Kidney capillary endothelial cell (primary cell): ENCODE measurements around the gene MARCHF4.

ENCODE experiments used
- DNase-seq: peaks from one replicate; pipeline ENCODE4 v3.0.0-alpha.2; 2018; ENCODE audit warnings: low spot score

The MARCHF4 gene, protein sequence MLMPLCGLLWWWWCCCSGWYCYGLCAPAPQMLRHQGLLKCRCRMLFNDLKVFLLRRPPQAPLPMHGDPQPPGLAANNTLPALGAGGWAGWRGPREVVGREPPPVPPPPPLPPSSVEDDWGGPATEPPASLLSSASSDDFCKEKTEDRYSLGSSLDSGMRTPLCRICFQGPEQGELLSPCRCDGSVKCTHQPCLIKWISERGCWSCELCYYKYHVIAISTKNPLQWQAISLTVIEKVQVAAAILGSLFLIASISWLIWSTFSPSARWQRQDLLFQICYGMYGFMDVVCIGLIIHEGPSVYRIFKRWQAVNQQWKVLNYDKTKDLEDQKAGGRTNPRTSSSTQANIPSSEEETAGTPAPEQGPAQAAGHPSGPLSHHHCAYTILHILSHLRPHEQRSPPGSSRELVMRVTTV

DNA sequence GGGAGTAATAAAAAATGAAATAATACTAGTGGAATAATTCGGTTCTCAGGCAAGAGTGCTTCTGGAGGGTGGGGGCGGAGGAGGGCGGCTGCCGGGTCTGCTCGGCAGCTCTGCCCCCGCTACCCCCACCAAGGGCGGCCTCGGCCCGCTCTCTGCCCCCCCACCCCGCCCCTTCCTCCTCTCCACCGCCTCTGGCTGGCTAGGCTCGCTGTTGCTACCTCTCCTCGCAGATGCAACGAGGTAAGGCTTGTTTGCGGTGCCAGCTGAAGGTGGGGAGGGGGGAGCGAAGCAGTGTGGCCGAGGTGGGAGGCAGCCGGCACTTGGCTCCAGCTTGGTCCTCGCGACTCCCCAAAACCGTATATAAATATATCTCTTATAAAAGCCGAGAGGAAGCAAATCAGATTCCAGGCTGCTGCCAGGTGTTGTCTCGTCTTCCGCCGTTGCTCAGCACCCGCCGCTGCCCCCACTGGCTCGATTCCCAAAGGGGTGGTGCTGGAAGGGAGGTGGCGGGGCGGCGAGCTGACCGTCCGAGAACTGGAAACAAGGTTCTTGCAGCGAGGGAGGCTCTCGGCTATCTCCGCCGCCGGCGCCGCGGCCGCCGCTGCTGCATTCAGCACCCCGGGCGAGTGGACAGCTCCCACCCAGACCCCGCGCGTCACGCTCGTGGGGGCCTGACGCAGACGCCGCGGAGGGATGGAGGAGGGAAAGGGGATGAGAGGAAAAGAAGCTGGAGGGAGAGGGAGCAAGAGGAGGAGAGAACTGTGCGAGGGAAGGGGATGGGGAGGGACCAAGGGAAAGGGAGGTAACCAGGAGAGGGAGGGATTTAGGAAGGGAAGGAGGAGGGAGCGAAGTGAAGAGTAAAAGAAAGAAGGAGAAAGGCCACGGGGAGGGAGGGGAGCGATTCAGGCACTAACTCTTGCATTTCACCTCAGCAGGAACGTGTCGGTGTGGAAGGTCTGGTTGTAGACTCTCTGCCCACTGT, at the start of gene MARCHF4:
Gene MARCHF4 (minus strand): TSS at position 763 of the 982 bp plus-strand sequence. CDS start 2,223 bp downstream, outside the sequence.
- DNase-seq = peak; percentile 94

DNA sequence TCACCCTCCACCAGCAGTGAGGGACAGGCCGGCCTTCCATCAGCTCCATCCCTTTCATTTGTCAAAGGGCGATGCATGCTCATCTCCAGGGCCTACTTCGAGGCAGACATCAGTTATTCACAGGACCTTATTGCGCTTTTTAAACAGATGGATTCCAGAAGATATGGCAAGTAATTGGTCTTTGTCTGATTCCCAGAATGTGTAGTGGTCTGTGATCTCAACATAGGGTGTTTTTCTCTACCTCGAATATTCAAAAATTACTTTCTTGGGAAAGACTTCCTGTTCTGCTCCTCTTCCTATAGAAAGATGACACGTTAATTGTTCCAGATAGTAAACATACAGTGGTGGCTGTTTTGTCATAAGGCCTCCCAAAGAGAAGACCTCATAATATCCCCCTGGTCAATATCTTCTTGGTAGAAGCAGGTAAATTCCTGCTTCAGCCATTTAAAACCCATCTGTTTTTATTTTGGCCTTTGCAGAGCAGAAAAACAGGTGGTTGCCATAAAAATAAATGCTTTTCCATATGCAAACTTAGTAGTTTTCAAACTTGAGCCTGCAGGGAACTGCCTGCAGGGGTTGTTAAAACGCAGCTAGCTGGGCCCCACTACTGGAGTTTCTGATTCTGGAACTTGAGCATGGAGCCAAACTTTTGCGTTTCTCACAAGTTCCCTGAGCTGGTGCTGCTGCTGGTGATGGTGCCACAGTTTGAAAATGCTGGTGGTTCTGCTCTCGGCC, 48.3 kb upstream of the MARCHF4 start:
- DNase-seq = no peak

DNA sequence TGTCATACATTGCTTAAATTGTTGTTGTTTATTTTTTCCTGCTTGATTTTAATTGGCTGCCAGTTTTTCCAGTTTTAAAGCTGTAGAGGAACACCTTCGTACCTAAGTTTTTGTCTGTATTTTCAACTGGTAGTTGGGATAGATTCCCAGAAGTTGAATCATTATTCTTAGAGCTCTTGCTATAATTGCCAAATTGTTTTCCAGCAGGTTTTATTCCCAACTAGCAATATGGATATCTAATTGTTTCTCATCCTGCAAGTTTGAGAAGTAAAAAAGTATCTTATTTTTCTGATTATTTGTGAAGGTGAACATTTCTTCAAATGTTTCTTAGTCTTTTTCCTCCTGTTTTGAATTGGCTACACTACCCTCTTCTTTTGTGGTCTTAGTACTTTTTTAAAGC, 46.7 kb upstream of the MARCHF4 start:
- DNase-seq = no peak

DNA sequence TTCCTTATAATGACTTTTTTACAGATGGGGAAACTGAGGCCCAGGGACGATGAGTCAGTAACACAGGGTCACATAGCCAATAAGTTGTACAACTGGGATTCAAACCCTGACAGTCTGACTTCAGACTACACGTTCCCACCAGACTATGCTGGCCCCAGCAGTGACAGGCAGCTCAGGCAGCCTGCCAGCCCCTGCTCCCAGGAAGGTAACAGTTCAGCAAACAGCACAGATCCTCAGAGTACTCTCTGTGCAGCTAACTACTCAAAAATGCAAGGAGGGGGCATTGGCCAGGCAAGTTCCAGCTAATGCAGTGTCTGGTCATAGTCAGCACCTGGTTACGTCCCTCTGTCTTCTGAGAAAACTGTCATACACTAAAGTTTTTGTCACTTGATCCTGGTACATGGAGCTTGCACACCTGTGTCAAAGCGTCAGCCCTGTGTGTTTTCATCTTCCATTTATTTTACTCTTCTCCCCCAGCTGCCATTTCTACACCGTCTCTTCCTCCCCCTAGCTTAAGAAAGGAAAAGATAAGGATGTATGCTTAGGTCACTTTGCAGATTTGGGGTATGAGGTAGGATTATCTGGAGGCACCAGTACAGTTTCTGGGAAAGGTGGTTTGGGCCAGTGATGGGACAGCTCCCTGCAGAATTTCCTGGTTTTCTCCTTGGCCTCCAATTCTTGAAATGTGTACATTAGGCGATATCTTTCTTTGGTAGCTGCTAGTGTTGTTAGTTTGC, 44.5 kb upstream of the MARCHF4 start:
- no peak for DNase-seq

DNA sequence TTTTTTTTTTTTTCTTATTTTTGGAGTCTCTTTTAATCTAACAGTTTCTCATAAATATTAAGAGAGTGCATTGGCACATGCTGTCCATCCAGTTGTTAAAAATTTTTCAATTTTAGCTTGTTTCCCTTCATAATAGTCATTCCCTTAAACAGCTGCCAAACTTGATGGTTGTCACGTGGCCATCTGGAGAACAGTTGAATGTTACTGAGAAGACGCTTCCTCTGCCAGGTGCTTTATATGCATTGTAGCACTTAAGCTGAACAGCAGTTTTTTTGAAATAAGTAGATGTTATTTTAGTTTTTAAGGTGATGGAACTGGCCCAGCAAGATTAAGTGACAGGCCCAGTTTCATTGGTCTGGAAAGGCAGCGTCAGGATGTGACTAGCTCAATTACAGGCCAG, 43.3 kb upstream of the MARCHF4 start:
- DNase-seq = no peak

DNA sequence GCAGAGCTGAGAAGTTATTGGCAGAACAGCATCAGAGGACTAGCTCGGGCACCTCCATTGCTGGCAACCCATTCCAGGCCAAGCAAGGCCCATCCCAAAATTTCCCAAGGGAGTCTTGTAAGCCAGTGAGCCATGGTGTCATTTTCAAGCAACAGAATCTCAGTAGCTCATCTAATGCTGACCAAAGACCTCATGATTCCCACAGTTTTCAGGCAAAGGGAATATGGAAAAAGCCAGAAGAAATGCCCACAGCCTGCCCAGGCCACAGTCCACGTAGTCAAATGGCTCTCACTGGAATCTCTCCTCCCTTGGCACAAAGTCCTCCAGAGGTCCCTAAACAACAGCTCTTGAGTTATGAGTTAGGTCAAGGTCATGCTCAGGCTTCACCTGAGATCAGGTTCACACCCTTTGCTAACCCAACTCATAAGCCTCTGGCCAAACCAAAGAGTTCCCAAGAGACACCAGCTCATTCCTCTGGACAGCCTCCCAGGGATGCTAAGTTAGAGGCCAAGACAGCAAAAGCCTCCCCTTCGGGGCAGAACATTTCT, 42.6 kb upstream of the MARCHF4 start:
- no peak for DNase-seq

DNA sequence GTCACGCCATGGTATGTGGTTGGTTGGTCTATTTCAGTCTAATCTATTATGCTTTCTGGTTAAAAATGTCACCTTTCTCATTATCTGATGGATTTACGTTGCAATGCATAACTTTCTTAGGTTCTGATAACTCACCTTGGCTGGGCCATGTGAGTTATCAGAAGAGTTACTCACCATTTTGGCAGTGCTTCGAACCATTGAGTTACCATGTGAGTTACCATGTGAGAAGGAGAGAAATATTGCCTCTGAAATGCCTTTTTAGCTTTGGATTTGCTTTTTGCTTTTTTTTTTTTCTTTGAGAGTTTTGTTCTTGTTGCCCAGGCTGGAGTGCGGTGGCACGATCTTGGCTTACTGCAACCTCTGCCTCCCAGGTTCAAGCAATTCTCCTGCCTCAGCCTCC, 41.6 kb upstream of the MARCHF4 start:
- no peak for DNase-seq

DNA sequence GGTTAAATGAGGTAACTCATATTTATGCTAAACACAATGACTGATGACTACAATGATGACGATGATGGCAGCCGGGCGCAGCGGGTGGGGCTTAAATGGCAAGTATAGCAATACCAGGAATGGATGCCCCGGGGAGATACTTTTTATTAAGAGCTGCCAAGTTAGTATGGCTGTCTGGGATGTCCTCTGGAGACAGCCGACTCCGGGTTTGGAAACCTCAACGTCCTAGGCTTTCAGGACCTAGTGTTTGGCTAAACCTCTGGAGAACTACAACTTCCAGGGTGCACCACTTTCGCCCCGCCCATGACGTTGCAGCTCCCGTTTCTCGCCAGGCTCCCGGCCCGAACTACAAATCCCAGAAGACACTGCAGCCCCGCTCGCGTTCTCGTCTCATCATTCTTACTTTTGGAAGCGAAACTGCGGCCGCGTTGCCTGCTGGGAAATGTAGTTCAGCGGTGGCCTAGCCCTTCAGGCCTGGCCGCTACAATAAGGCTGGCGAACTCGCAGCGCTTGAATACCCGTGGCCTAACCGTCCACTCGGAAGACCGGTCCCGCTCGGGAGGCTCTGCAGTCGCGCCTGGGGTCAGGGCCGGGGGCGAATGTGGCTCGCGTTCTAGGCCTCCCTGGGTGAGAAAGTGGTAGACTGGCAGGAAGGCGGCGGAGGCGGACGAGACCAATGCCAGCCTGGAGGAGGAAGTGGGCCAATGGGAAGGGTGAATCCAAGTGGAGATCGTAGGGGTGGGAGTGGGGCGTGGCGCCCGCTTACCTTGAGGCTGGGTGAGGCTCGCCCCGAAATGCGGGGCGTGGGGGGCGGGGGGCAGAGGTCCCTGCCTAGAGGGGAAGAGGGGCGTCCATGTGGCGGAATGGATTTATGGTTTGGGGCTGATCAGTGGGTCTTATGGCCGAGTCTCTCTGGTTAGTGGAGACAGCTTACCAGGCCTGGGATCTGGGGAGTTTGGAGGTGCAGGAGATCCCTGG, 40.0 kb upstream of the MARCHF4 start, which contains the start of gene SMARCAL1:
Gene SMARCAL1 (plus strand): TSS at position 463 of the 978 bp plus-strand sequence. CDS start 2,221 bp downstream, outside the sequence.
- DNase-seq = peak; percentile 97

DNA sequence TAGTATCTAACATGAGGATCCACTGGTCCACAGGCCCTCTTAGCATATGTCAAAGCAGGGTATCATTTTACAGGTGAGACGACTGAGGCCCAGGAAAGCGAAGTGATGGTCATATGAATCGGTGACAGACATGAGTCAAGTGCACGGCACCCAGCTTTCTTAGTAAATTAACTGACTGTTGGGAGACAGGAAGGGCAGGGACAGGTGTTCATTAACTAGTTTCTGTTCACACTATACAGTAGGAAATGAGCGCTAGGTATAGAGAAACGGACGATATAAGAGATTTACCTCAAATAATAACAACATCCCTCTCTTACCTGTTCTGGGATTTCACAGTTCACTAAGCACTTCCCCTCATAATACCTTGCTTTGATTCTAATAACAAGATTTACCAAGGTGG, 38.3 kb upstream of the MARCHF4 start:
- no peak for DNase-seq

DNA sequence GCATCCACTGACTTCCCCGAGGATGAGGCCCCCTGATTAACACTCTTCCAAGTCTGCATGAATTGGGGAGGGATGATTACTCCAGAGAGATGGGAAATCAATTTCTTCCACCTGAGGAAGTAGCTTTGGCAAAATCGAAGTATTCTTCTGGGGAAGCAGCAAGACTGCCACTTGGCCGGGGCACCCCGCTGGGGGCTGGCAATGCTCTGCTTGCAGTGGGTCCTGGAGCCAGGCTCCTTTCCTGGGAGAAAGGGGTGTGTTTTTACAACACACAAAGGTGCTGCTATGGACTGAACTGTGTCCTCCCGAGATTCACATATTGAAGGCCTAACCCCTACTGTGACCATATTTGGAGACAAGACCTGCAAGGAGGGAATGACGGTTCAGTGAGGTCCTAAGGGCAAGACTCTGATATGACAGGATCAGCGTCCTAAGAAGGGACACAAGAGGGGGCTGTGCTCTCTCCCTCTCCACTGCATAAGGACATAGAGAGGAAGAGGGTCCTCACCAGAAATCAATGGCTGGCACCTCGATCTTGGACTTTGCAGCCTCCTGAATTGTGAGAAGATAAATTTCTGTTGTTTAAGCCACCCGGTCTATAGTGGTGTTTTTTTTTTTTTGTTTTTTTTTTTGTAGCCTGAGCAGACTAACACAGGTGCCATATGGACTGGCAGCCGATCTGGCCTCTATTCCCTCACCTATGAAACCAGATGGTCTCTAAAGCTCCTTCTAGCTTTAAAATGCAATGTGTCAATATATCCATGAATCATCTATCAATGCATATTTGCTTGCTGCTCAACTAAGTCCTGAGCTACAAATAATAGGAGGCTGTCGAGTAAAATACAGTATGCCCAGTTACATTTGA, 36.4 kb upstream of the MARCHF4 start:
- DNase-seq = no peak

DNA sequence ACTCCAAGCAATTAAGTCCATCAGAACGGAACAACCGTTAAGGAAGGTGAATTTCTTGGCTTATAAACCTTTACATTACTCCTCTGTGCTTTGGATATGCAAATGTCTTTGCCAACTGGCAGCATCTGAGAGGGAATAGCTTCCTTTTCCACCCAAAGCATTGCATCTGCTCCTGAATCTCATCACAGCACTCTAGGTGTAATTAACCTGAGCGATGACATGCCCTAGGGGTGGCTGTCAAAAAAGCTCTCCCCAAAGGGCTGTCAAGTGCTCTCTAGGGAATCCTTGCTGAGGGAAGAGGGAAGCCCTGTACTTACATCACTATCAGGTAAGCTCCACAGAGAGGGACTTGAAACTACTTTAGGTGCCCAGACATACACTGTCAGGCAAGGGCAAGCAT, 34.5 kb upstream of the MARCHF4 start:
- no peak for DNase-seq

DNA sequence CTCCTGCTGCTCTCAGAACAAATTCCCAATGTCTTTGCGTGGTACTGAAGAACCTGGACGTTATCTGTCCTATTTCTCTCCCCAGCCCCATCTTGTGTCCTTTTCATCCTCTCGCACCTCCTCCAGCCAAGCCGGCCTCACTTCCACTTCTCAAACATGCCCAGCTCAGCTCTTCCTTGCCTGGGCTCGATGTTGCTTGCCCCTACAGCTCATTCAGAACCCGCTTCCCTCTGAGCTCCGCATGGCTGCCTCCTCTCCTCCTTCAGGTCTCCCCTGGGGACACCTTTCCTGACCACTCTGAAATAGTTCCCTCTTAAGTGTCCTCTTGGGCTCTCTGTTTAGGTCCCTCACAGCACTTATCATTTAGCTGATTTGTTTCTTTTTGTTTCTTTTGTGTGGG, 33.3 kb upstream of the MARCHF4 start:
- DNase-seq = no peak

DNA sequence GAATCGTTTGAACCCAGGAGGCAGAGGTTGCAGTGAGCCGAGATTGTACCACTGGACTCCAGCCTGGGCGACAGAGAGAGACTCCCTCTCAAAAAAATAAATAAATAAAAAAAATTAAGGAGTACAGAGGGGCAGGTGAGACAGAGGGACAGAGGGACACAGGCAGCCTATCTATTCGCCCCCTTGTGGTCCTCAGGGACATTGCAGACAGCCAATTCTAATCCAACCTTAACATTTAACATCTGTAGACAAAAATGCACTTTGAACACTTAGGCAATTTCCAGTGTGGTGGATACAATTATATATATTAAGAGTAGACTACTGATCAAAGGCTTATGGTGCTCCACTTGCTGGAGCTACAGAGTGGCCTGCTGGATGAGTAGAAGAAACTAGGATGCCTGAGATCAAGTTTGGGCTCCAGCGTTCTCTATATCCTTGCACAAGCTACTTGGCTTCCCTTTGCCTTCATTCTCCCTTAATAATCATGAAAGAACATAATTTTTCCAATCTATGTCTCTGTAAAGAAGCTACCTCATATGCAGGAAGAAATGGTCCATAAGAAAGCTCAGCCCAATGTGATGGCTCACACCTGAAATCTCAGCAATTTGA, 31.8 kb upstream of the MARCHF4 start:
- peak; percentile 40 for DNase-seq

DNA sequence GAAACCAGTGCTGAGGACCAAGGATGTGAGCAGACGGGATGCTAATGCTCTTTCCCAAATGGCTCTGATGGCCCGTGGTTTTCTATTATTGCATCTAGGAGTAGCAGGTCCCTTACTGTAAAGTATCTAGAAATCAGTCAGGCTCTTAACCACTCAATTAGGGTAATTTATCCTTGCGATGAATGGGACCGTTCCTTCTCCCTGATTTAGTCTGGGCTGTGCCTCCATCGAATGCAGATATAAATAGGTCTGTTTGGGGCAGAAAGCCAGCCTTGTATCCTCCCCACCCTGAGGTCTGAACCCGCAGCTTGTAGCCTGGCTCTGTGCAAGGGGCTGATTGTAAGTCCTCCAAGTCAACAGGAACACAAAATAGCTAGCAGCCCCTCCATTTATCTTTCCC, 30.5 kb upstream of the MARCHF4 start:
- DNase-seq = no peak

DNA sequence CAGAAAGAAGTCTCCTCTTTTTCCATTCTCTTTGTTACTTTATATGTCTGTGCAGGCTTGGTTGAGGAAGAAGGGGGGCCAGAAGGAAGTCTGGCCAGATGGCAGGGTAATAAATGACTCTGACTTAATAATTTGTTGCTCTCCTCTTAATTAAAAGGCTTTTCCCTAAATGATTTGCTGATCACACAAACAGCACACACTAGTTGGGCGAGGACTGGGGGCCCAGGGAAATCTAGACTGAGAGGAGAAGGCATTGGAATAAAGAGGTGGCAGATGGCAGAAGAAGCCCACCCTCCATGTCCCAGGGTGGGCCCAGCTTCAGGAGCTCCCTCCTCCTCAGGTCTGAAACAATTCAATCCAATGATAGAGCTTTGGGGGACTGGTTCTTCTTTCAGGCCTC, 27.3 kb upstream of the MARCHF4 start:
- DNase-seq = no peak

DNA sequence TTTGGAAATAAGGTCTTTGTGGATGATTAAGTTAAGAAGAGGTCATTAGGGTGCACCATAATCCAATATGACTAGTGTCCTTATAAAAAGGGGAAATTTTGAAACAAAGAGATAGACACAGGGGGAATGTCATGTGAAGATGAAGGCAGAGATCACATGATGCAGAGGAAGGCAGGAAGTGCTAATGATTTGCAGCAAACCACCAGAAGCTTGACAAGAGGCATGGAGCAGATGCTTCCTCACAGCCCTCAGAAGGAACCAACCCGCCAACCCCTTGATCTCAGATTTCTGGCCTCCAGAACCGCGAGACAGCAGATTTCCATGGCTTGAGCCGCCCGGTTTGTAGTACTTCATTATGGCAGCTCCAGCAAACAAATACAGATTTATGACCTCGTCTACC, 22.6 kb upstream of the MARCHF4 start:
- no peak for DNase-seq

DNA sequence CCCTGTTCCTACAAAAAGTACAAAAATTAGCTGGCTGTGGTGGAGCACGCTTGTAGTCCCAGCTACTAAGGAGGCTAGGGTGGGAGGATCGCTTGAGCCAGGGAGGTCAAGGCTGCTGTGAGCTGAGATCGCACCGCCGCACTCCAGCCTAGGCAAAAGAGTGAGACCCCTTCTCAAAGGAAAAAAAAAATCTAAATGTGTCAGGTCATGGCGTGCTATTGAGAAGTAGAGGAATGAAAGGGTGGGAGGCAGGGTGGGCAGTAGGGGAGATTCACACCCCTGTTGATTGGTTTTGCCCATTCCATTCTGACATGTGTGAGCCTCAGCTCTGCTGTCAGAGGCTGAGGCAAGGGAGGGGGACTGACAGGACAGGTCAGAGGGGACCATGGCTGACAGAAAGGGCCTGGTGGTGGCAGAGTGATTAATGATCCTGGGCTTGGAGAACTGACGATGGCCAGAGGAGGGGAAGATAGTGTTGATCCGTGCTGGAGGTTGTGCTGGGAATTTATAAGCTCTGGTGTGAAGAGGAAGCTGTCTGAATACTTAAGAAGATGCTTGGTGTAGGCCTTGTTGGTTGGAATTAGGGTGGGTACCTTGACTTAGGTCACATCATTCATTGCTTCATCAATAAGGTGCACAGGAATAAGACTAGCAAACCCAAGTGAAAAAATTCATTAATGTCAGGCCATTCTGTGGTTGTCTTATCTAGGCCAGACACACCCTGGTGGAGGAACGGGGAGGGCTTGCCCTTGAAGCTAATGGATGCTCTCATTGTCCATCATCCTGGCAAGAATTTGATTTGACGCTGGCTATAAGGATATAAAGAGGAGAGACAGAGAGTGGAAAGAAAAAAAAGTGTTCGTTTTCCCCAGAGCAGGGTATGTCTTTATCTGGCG, 20.9 kb upstream of the MARCHF4 start:
- no peak for DNase-seq
